ENCODE data around the gene RASGRP3.
"Not testable (repeated sequence)": the region's sequence is repeated elsewhere in the genome, so short reads cannot be mapped to it uniquely, and the experiment has no call there.

RASGRP3 gene

DNA sequence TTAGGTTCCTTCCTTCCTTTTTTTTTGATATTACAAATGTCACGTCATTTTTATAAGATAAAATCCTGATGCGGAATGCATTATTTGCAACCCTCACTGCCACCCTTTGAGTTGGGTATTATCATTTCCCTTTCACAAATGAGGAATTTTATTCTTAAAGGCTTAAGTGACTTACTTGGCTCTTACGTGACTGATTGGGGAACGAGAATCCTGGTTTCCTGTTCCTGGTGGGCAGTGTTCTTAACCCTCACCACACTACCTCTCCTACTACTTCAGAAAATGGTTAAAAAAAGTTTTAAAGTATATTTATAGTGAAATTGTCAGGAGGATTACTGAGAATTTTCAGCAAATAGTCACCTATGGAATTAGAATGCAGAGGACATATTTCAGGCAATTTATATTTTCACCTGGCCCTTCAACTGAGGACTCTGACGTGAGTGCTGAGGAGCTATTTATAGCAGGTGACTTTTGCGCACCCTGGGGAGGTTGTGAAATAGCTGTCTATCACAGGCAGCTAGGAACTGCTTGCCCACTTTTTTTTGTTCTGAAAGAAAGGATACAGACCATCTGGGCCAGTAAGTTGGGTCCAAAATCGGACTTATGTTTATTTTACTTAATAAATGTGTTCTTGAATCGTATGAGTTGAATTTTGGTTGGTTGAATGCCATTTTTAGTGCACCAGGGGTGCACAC lies 18.7 kb upstream of the RASGRP3 start:
- no peak for DNase-seq (ENCODE audit: low read depth in 2 of 2, low spot score in 1 of 2)

DNA sequence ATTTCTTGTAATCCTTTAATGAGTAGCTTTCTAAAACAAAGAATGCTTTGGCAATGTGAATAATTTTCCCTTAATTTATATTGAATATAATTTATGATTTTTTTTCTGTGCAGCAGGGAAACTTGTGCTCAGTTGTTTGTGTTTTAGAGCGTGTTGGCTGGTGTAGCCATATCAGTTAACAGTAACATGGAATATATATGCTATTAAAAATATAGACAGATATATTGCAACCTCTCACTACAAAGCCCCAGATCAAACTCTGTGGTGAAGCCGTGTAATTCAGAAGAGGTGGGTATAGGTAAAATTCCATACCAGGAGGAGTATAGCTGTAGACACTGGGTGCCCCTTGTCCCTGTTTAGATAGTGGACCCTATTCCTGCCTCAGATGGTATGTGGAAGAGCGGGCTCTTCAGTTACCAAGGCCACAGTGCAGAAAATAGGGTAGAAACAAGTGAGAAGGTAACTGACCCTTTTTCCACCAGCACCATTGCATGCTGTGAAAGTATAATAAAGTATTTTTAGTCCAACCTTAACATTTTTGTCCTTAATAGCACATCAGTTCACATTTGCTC lies 18.1 kb upstream of the RASGRP3 start:
- DNase-seq (ENCODE audit: low read depth in 2 of 2, low spot score in 1 of 2): no peak

DNA sequence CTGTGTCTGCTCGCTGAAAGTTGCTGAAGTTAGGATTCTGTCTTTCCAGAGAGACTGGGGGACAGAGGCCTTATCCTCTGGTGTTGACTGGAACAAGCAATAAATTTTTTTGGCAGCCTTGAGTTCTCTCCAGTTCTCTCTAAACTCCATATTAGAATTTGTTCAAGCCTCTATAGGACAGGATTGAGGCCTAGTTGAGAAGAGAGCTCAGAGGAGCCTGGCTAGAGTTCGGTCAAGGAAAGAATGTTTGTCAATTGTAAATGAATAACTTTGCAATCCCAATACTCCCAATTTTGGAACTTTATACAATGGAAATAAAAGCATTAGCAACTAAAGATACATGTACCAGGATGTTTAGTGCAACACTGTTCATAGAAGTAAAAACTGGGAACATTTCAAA lies 16.7 kb upstream of the RASGRP3 start:
- no peak for DNase-seq (ENCODE audit: low read depth in 2 of 2, low spot score in 1 of 2)

DNA sequence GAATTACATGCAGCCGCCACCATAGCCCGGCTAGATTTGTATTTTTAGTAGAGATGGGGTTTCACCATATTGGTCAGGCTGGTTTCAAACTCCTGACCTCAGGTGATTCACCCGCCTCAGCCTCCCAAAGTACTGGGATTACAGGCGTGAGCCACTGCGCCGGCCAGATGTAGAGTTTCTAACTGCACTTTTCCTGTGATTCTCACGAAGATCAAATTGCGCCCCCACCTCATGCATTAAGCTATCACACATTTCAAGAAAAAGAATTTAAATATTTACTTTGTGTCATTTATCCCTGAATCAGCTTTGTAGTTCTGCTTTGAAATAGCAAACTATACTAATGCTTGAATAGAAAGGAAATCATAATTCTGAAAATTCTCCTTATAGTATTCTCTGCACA lies 13.9 kb upstream of the RASGRP3 start:
- not testable (repeated sequence) for DNase-seq (ENCODE audit: low read depth in 2 of 2, low spot score in 1 of 2)

DNA sequence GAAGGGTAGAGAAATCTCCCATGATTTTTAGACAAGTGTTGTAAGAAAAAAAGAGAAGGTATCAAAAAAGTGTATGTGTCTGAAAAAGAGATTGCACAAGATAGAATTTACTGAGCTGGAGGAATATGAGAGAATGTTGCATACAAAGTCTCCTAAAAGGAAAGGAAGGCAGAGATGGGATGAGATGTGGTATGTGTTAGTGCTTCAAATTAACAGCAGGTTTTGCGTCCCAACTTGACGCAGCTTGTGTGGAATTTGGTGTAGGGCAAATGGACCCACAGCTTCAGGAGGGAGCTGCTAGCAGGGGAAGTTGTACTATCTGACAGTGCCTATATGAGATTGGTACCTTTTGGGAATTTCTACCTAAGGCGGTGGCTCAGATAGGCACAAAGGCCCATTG lies 9.0 kb upstream of the RASGRP3 start:
- DNase-seq (ENCODE audit: low read depth in 2 of 2, low spot score in 1 of 2): no peak

DNA sequence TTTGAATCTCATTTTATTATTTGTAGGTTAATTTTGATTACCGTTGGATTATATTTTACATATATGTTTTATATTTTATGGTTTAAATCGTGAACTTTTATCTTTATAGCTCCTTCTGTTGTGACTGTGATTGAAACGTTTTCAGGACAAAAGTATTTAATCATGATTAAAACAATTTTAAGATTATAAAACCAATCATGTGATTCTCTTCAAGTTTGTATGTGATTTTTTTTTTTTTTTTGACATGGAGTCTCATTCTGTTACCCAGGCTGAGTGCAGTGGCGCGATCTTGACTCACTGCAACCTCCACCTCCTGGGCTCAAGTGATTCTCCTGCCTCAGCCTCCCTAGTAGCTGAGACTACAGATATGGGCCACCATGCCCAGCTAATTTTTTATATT lies 7.2 kb upstream of the RASGRP3 start:
- no peak for DNase-seq (ENCODE audit: low read depth in 2 of 2, low spot score in 1 of 2)

DNA sequence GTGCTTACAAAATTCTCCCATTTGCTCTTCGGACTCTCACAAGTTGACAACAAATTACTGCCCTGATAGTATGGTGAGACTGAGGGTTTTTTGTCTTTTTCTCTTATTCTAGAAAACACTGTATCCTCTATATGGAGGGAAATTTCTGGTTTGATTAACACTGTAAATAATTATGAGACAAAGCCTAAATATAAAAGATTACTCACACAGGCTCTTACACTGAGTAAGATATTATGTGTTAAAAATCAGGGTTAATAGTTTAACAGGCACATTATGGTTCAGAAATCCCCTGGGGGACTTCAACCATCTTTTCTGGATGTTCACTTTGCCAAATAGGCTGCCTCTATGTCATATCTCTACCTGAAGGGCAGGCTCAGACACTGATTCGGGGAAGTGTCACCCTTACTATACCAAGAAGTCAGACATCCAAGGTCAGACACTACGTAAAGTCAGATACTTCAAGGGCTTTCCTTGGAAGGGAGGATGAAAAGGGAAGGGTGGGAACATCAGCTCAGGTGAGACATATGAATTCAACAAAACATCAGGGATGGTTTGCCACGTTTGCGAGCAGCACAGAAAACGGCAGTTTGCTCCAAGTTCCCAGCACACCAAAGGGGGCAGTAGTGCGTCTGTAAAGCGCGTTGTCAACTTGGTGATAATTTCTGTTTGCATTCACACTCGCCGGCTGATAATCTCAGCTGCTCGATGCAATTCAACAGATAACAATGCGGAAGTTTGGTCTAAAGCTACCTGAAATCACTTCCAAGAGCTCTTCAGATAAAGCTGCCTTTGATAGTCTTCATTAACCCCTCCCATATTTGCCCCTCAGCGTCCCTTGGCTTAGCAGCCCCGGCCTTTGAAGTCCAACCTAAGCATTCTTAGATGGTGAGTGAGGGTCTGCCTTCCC lies 972 bp upstream of the RASGRP3 start:
- DNase-seq (ENCODE audit: low read depth in 2 of 2, low spot score in 1 of 2): peak; percentile 51 to 63

DNA sequence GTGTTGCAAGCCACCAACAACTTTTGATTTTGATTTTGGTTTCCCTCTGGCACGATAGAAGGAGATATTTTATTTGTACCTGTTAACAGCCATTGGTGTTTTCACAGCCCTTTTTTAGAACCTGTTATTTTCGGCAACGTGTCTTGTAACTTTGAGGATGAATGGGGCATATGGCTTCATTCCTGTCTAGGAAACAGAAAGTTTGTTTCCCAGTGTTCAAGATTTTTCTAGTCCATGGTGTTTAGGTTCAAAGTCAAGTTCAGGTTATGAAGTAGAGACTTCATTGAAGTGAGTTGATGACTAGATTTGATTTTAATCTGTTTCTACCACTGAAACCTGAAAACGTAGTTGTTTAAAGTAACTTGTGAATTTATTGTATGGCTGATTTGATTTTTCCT lies 343 bp downstream of the RASGRP3 start:
- no peak for DNase-seq (ENCODE audit: low read depth in 2 of 2, low spot score in 1 of 2)

DNA sequence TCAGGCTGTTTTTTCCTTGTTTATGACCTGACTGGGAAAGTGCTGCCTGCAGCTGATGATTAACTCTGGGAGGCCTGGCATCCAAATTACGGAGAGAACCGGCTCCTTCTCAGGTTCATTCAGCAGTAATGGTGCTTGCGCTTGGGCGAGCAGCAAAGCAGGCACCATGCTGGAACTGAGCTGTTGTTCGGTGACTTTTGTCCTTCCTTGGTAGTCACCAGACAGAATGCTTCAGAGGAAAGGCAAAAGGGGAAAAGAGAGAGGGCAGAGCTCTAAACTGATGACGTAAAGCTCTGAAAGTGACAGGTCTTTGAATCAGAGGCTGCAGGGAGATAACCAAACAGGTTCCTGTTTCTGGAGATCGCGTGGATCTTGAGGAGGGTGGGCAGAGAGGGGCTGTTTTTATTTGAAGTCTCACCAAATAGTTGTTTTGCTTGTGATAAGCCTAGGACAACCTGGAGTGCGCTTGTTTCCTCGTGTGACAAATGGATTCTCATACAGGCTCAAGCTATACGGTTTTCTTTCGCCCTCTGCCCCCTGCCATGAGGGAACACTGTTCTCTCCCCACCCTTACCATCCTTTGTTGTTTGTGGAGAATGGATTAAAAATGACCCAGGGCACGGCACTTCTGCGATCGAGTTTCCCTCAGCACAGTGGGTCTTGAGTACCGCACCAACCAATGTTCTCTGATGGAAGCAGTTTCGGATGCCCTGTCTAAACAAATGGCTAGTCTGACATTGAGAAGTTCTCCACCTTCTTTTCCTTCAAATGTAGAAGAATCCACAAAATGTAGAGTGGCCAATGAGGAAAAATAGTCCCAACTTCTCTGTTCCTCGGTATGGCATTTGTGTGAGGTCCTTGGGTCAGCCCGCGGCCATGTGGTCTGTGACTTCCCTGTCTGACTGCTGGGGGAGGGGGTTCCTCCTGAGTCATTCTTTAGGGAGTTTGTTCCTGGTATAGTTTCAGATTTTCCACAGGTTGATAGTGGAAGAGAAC lies 1.3 kb downstream of the RASGRP3 start:
- no peak for DNase-seq (ENCODE audit: low read depth in 2 of 2, low spot score in 1 of 2)

DNA sequence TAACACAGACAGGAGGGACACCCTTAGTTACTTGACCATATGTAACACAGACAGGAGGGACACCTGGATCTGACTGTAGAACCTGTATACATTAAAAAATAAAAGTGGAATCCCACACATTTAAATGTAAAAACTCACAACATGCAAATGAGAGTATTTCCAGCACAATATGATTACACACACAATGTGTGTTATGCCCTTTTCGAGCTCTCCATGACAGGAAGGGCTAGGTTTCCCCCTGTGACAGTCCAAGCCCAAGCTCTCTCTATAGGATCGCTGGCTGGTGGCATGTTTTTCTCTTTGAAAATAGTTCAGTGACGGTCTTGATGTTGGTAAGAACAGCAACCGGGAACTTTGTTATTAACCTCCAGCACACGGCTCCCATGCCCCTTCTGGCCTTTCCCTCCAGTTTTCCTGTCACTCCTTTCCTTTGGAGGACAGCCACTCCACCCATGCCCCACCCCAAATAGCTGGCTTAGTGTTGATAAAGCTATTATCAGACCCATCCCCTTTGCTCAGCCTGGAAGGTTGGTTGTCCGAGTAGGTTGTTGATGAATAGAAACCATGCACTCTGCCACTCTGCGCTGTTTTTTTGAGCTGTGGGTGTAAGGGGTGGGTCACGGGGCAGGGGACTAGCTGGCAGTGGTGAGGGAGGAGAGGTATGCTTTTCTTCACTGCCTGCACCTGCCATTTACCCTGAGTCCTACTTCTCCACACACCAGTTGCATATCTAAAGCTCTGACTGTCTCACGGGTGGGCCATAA lies 2.7 kb downstream of the RASGRP3 start:
- no peak for DNase-seq (ENCODE audit: low read depth in 2 of 2, low spot score in 1 of 2)

DNA sequence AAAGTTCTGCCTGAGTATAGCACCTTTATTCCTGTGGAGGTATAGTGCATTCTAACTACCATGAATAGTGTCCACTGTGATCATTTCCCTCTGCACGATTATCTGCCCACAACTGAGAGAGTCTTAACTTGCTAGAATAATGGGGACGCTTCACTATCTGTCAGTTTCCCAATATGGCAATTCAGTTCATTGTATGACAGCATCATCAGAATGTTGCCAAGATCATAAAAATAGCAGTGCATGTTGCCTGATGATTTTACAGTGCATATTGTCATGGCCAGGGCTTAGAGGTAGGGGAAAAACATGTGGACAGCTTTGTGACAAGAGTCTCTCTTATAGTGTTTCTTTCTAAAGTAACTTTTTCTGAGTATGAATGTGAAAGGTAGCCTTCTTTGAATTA lies 6.1 kb downstream of the RASGRP3 start:
- no peak for DNase-seq (ENCODE audit: low read depth in 2 of 2, low spot score in 1 of 2)

DNA sequence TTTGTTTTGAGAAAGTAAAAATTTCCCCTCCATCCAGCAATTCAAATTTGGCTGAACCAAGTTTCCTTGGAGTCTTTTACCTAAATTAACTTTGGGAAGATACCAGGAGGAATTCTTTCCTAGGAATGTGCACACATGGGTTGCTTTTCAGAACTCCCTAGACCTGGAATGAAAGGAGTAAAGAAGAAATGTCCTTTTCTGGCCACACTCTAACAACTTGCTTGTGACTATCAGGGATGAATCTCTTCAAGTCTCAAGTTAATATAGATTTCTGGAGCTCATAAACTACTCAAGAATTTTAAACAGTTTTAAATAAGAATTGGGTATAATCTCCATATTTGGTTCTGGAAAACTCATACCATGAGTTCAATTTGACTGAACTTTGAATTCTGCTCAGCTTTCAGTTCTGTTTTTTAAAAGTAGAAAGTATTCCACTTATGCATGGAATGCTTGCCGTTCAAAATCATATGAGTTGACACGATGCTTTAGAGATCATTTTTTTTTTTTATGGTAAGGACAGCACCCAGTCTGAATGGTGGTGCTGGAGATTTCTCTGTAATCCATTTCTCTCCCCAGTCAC lies 7.7 kb downstream of the RASGRP3 start:
- DNase-seq (ENCODE audit: low read depth in 2 of 2, low spot score in 1 of 2): no peak

DNA sequence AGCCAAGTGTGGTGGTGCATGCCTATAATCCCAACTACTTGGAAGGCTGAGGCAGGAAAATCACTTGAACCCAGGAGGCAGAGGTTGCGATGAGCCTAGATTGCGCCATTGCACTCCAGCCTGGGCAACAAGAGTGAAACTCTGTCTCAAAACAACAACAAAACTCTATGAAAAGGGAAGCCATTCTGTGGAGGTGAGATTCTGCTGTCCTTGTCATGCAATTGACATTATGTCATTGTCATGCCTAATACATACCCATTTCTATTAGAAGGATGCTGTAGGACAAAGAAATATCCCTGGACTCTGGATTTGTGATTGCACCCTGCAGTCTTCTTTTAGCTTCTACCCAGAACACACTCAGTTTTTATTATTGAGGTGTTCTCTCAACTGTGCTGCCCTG lies 8.6 kb downstream of the RASGRP3 start:
- no peak for DNase-seq (ENCODE audit: low read depth in 2 of 2, low spot score in 1 of 2)

DNA sequence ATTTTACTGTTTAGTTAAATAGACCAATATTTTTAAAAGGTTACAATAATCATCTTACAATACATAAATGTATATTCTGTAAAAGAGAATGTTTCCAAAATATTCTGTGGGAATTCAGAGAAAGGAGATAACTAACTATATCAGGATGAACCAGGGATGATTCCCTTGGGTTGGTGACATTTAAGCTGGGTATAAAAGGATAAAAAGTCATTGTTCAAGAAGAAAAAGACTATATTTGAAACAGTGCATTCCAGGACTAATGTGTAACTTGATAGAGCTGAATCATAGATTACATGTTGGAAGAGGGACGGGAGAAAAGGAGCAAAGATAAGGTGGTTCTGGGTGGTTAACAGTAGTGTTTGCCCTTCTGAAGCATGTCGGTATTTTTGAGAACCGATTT lies 10.1 kb downstream of the RASGRP3 start:
- no peak for DNase-seq (ENCODE audit: low read depth in 2 of 2, low spot score in 1 of 2)

DNA sequence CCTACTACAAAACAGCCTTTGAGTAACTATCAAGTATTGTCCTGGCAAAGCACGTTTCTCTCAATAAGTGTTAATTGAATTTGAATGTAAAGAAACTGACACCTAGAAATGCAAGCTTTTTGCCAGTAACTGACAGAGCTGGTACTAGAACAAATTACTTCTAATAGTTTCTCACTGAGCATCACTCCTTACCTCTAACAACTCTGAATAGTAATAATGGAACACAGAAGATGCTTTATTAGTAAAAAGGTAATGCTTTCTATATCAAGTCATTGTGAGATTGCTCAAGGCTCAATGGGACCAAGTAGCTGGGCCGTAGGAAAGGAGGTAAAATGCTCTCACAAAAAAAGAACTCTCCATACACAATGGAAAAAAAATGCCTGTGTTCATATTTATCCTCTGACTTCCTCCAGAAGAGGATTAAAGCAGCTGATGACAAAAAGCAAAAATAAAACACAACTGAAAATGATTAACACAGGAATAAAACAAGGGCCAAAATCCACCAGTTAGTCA lies 11.8 kb downstream of the RASGRP3 start:
- no peak for DNase-seq (ENCODE audit: low read depth in 2 of 2, low spot score in 1 of 2)

DNA sequence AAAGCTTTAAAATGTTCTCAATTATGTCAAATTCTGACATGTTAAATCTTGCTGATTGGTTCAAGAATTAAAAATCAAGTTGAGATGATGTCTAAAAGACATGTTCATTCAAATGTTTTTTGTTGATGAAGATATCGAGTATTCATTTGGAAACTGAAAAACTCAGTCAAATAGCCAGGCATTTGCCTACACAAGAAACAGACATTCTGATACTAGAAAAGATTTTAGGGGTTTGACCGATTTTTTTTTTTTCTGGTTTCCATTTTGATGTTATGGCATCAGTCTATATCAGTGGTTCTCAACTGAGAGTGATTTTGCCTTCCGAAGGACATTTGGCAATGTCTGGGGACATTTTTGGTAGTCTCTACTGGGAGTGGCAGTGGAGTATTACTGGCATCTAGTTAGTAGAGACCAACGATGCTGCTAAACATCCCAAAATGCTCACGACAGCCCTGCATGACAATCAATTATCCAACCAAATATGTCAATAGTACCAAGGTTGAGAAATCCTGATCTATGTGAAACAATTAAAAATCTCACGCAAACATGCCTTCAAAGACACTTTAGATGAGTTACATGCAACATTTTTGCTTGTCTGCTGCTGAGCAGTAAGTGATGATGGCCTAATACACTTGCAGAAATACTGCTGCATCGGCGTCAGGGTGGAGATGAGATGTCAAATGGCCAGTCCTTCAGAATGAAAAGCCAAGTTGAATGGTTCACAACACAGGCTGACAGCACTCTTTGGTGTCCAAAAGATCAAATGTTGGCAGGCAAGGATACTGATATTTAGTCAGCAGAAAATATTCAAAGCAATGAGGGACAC lies 12.5 kb downstream of the RASGRP3 start:
- no peak for DNase-seq (ENCODE audit: low read depth in 2 of 2, low spot score in 1 of 2)

DNA sequence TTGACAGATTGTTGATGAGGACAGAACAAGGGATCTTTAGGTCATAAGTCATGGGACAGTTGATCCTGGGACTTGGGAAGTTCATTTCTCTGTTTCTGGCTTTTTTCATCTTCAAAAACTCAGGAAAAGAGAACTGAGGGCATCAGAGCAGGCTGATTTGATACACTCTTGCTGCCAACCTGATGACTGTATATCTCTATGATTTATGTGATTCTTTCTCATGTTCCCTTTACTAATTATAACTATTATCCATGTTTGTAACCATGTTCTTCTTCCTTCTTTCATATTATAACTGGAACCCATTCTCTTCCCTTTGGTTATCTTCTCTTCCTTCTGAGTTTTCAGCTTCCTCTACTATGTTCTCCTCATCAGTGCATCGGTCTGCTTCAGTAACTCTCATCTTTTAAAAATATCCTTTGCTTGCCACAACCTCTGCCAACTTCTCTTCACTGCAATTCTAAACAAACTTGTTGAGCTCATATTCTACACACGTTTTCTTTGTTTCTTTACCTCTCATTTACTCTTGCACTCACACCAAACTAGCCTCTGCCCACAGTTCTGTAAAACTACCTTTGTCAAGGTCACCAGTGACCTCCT lies 13.5 kb downstream of the RASGRP3 start:
- no peak for DNase-seq (ENCODE audit: low read depth in 2 of 2, low spot score in 1 of 2)

DNA sequence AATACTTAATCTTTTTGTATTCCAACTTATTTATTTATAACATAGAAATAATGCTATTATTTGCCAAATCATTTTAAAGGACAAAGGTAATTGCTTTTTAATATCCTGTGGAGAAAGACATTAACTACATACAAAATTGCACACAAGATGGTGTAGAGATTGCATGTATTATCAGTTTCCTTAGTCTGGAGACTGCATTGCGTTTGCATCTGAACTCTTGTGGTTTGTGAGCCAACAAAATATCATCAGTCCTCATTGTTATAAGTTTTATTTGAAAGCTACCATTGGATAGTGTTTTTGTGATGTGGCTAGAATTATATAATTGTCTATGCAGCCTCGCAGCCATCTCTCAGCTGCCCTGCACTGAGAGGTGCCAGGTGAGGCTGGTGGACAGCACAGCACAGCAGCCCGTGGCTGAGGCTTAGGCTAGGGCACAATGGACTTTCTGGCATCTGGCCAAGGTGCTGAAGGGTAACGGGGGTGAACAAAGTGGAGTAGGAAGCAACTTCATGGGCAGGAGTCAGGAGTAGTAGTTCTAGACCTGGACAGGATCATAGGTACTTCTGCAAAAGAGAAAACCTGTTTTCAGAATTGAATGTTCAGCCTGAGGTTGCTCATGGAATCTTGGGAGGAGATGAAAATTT lies 15.1 kb downstream of the RASGRP3 start:
- no peak for DNase-seq (ENCODE audit: low read depth in 2 of 2, low spot score in 1 of 2)
